Peyer's patch (tissue), 4 donors: Measurements from ENCODE around the gene SCARB2.

Source experiments
- CTCF ChIP-seq, 6 experiments: fragments of 450-650 bp in 4 of 6; fragments of 200-600 bp in 2 of 6; sonication (generic) in 1 of 6; IDR thresholded peaks; one replicate each; pipeline ENCODE4 v1.5.1; 2017 to 2019; ENCODE audit warnings: antibody characterized with exemption in 6 of 6, mild to moderate bottlenecking in 3 of 6, moderate library complexity in 1 of 6
- POLR2A ChIP-seq, 2 donors: fragments of 450-650 bp; IDR thresholded peaks; one replicate each; pipeline ENCODE4 v1.5.1; 2017; ENCODE audit warnings: antibody characterized with exemption in 2 of 2, mild to moderate bottlenecking in 2 of 2, moderate library complexity in 2 of 2

- TF ChIP-seq CTCF (IDR thresholded peaks at IDR 0.05): no peak
- TF ChIP-seq POLR2A (IDR thresholded peaks at IDR 0.05): no peak
These were observed 96.8 kb downstream of the SCARB2 start for GRCh38 chr4:76116821-76117220.
